ENCODE data around the gene RBP3. TPM values are rescaled to one million over a fixed set of nuclear protein-coding genes. Genes with fewer than 3 reads are reported as not detected.

Gene RBP3
- total RNA-seq, 3 donors from 2014 or later, result not detected

DNA sequence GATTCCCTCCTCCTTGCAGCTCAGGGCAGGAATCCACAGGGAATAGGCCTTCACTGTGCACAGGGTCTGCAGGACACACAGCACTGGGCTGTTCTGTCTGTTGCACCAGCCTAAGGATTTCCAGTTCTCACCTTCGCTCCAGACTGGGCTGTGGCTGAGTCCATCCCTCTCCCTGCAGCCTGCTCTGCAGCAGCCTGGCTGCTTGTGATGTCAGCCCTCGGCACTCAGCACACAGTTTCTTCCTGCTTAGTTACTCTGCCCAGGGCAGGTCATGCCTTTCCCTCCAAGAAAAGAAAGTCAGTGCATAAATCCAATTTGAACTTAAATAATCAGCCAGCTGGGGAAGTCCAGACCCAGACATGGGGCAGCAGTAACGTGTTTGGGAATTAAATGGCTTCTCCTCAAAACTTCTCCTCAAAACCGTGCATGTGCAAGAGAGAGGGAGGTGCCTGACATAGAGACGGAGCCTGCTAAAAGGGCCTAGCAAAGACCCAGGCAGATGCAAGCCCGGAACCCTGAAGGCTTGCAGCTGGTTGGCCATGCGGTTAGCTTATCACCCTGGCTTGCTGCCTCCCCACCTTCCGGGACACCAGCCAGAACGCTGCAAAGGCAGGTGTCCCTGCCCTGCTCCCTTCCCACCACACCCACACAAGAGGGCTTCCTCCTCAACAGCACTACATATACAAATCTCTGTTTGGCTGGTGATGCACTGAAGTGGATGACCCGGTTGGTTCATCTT lies 36.8 kb upstream of the RBP3 start:
- Mint-ChIP-seq H3K9me3 (no peaks in the 10 kb centered on the region), H3K36me3 (ENCODE audit: insufficient read depth) (no peaks in the 10 kb centered on the region), H3K27me3 (ENCODE audit: low read depth) (no peaks in the 10 kb centered on the region), H3K4me3 (peak overlapping the region; percentile 21), H3K4me1 (ENCODE audit: low read depth) (peaks cover 20% of the 10 kb centered on the region)
- DNase-seq (no peak), ATAC-seq (peak; percentile 51 to 54)

GRCh38 chr10:47311932-47312662 lies 36.1 kb upstream of the RBP3 start:
- no peaks in the 10 kb centered on the region for H3K36me3 Mint-ChIP-seq (ENCODE audit: insufficient read depth)
- H3K4me1 Mint-ChIP-seq (ENCODE audit: low read depth), result peaks cover 18% of the 10 kb centered on the region
- H3K4me3 Mint-ChIP-seq, result peak overlapping the region; percentile 21

DNA sequence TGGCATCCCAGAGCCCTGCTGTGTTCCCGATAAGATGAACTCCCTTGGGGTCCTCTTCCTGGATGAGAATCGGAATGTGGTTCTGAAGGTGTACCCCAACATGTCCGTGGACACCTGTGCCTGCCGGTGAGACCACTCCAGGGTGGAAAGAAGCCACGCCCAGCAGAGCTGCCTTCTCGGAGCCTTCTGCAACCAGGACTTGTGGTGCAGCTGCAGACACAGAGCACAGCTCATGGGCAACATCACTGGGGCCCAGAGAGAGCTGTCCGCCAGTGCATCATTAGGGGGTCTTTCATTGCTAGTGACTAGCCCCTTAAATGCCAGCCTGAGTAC lies 35.5 kb upstream of the RBP3 start:
- H3K4me3 Mint-ChIP-seq, result no peak overlapping the region
- no peaks in the 10 kb centered on the region for H3K9me3 Mint-ChIP-seq
- no peaks in the 10 kb centered on the region for H3K27me3 Mint-ChIP-seq (ENCODE audit: low read depth)
- H3K36me3 Mint-ChIP-seq (ENCODE audit: insufficient read depth), result no peaks in the 10 kb centered on the region
- ATAC-seq (no peak), DNase-seq (no peak)
- H3K4me1 Mint-ChIP-seq (ENCODE audit: low read depth), result peaks cover 18% of the 10 kb centered on the region

More at GRCh38 chr10:47311932-47312662, 36.1 kb upstream of the RBP3 start:
- Mint-ChIP-seq H3K9me3 (no peaks in the 10 kb centered on the region), H3K27me3 (ENCODE audit: low read depth) (no peaks in the 10 kb centered on the region)
- peak; percentile 83 for DNase-seq
- ATAC-seq, result peak; percentile 92 to 94

- no peak overlapping the region for H3K4me3 Mint-ChIP-seq
- no peaks in the 10 kb centered on the region for H3K27me3 Mint-ChIP-seq (ENCODE audit: low read depth)
- H3K36me3 Mint-ChIP-seq (ENCODE audit: insufficient read depth), result no peaks in the 10 kb centered on the region
- H3K9me3 Mint-ChIP-seq, result no peaks in the 10 kb centered on the region
- DNase-seq, result no peak
- peaks cover 18% of the 10 kb centered on the region for H3K4me1 Mint-ChIP-seq (ENCODE audit: low read depth)
- ATAC-seq, result no peak
These were observed 33.7 kb upstream of the RBP3 start for GRCh38 chr10:47314416-47314970.

DNA sequence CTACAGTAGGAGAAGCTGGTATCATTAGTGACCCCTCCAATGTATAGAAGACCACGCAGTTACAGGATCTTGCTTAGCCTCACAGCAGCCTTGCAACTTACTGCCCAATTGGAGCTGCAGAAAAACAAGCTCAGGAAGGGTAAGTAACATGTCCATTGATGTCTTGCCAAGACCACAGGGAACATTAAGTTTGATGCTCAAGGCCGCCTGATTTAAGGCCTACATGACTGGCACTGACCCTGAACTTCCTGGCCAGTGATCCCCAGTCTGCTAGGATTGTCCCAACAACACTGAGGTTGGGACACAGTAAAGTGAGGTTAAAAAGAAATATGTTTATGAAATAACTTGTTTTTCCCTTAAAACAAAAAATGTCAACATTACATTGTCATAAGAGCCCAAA lies 32.7 kb upstream of the RBP3 start:
- ATAC-seq (no peak), DNase-seq (no peak)
- H3K4me3 Mint-ChIP-seq, result no peak overlapping the region
- H3K27me3 Mint-ChIP-seq (ENCODE audit: low read depth), result no peaks in the 10 kb centered on the region
- H3K4me1 Mint-ChIP-seq (ENCODE audit: low read depth), result peaks cover 18% of the 10 kb centered on the region
- H3K9me3 Mint-ChIP-seq, result no peaks in the 10 kb centered on the region
- no peaks in the 10 kb centered on the region for H3K36me3 Mint-ChIP-seq (ENCODE audit: insufficient read depth)

GRCh38 chr10:47316131-47316530 lies 32.0 kb upstream of the RBP3 start:
- Mint-ChIP-seq H3K4me1 (ENCODE audit: low read depth) (peaks cover 12% of the 10 kb centered on the region), H3K36me3 (ENCODE audit: insufficient read depth) (no peaks in the 10 kb centered on the region), H3K27me3 (ENCODE audit: low read depth) (no peaks in the 10 kb centered on the region), H3K9me3 (no peaks in the 10 kb centered on the region), H3K4me3 (no peak overlapping the region)
- DNase-seq (no peak), ATAC-seq (no peak)

DNA sequence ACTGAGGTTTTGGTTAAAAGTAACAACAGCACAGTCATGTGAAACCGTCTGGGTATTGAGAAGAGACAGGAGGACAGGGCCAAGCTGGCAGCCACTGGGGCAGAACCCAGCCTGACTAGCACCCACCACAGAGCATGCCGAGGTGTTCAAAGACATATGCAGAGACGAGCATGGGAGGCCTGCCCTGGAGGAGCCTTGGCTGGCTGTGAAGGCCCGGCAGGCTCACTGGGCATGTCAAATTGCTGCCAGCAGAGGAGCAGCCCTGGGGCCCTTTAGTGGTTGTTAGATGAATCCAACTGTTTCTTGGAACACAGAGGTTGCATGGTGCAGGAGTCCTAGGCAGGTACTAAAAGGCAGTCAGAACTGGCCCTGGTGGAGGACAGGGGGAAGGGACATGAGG lies 30.9 kb upstream of the RBP3 start:
- DNase-seq (no peak), ATAC-seq (no peak)
- Mint-ChIP-seq H3K36me3 (ENCODE audit: insufficient read depth) (no peaks in the 10 kb centered on the region), H3K4me3 (no peak overlapping the region), H3K9me3 (no peaks in the 10 kb centered on the region), H3K27me3 (ENCODE audit: low read depth) (peaks cover 2% of the 10 kb centered on the region), H3K4me1 (ENCODE audit: low read depth) (peaks cover under 1% of the 10 kb centered on the region)

- Mint-ChIP-seq H3K4me3 (no peak overlapping the region), H3K9me3 (no peaks in the 10 kb centered on the region), H3K36me3 (ENCODE audit: insufficient read depth) (no peaks in the 10 kb centered on the region), H3K4me1 (ENCODE audit: low read depth) (no peaks in the 10 kb centered on the region), H3K27me3 (ENCODE audit: low read depth) (peaks cover 5% of the 10 kb centered on the region)
- ATAC-seq, result no peak
- no peak for DNase-seq
These were observed 29.5 kb upstream of the RBP3 start for GRCh38 chr10:47318706-47319105.

DNA sequence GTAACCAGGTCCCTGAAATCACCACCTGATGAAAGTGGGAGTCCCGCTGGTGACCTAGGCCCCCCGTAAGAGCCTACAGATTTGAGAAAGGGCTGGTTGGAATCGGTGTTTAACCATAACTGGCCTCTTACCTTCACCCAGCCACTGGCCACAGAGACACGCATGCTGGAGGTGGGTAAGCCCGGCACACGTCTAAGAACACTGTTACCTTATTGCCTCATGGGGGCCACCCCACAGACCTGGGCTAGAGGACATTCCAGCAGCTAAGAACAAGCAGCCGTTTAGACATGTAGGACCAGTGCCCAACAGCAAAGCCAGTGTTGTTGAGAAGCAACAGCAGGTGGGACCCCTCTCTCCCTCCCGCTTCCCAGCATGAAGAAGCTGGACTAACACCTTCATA lies 28.4 kb upstream of the RBP3 start:
- H3K36me3 Mint-ChIP-seq (ENCODE audit: insufficient read depth), result no peaks in the 10 kb centered on the region
- H3K27me3 Mint-ChIP-seq (ENCODE audit: low read depth), result peaks cover 7% of the 10 kb centered on the region
- no peaks in the 10 kb centered on the region for H3K9me3 Mint-ChIP-seq
- no peaks in the 10 kb centered on the region for H3K4me1 Mint-ChIP-seq (ENCODE audit: low read depth)
- DNase-seq (no peak), ATAC-seq (no peak)
- no peak overlapping the region for H3K4me3 Mint-ChIP-seq

- Mint-ChIP-seq H3K27me3 (ENCODE audit: low read depth) (peaks cover 10% of the 10 kb centered on the region), H3K4me1 (ENCODE audit: low read depth) (no peaks in the 10 kb centered on the region), H3K36me3 (ENCODE audit: insufficient read depth) (no peaks in the 10 kb centered on the region), H3K4me3 (no peak overlapping the region), H3K9me3 (no peaks in the 10 kb centered on the region)
- DNase-seq (no peak), ATAC-seq (no peak)
These were observed 27.4 kb upstream of the RBP3 start for GRCh38 chr10:47320812-47321211.

DNA sequence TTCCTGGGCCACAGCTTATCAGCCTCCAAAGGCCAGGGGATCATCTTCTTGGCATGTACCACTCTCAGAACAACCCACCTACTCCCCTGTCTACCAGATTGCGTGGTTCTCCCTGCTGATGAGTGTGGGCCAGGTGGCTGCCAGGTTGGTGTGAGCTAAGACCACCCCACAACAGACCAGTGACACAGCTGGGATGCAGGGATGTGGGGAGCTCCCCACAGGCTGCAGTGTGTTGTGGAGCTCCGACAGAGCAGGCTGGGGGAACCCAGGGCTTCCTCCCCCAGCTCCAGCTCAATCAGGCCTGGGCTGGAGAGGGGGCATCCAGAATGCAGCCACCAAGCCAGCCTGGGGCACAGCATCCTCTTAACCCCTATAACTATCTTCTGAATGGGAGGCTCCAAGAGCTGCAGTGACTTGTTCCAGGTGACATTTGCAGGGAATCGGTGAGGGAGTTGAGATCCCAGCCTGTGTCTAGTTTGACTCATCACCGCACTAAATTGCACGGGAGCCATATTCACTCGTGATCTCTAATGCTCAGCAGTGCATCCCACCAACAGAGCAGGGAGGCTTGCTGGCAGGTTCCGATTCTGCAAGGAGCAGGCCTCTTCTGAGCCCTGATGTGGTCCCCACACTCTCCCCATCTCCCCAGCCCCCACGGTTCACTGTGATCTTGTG lies 26.5 kb upstream of the RBP3 start:
- Mint-ChIP-seq H3K36me3 (ENCODE audit: insufficient read depth) (no peaks in the 10 kb centered on the region), H3K9me3 (no peaks in the 10 kb centered on the region), H3K4me1 (ENCODE audit: low read depth) (no peaks in the 10 kb centered on the region), H3K27me3 (ENCODE audit: low read depth) (peaks cover 10% of the 10 kb centered on the region), H3K4me3 (no peak overlapping the region)
- ATAC-seq, result no peak
- no peak for DNase-seq

DNA sequence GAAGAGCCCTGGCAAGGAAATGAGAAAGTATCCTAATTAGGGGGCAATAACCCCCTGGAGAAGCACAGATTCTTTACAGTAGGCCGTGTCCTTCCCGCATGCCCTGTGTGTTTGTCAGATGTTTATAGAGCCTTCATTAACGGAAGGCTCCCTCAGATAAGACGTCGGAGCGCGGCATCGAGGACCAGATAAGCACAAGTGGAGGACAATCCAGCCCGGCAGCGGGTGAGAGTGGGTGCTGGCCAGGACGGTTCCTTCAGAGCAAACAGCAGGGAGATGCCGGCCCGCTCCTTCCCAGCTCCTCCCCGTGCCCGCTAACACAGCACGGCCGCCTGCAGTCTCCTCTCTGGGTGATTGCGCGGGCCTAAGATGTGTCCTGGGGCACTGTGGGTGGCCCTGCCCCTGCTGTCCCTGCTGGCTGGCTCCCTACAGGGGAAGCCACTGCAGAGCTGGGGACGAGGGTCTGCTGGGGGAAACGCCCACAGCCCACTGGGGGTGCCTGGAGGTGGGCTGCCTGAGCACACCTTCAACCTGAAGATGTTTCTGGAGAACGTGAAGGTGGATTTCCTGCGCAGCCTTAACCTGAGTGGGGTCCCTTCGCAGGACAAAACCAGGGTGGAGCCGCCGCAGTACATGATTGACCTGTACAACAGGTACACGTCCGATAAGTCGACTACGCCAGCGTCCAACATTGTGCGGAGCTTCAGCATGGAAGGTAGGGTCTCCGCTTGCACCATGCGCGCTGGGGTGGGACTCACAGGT lies 25.7 kb upstream of the RBP3 start, which contains the start of gene GDF2:
TSS of gene GDF2 (plus strand) at position 155 of the 762 bp plus-strand sequence. CDS start at position 370, 215 bp downstream.
- Mint-ChIP-seq H3K9me3 (no peaks in the 10 kb centered on the region), H3K27me3 (ENCODE audit: low read depth) (peaks cover 10% of the 10 kb centered on the region), H3K4me1 (ENCODE audit: low read depth) (no peaks in the 10 kb centered on the region), H3K36me3 (ENCODE audit: insufficient read depth) (no peaks in the 10 kb centered on the region), H3K4me3 (no peak within 1 kb of the TSS)
- ATAC-seq, result no peak
- DNase-seq, result no peak

DNA sequence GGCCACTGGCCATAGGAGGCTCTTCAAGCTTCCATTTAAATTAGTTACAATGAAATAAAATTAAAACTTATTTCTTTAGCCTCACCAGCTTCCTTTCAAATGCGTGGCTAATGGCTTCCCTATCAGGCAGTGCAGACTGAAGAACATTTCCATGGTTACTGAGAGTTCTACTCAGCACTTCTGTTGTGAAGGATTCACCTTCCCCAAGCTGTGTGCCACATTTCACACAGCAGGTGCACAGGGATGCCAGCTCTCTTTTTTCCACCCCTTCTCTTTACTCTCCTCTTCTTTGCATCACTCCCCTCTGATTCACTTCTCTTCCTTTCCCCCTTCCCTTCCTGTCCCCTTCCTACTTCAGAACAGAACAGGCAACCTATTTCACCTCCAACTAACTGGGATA lies 25.1 kb upstream of the RBP3 start:
- DNase-seq, result no peak
- H3K4me3 Mint-ChIP-seq, result no peak overlapping the region
- H3K27me3 Mint-ChIP-seq (ENCODE audit: low read depth), result peaks cover 10% of the 10 kb centered on the region
- no peaks in the 10 kb centered on the region for H3K36me3 Mint-ChIP-seq (ENCODE audit: insufficient read depth)
- no peak for ATAC-seq
- H3K4me1 Mint-ChIP-seq (ENCODE audit: low read depth), result no peaks in the 10 kb centered on the region
- no peaks in the 10 kb centered on the region for H3K9me3 Mint-ChIP-seq
